Upper lobe of right lung (tissue), 1 donor: ENCODE results near the gene ST14. TPM values are rescaled to one million over a fixed set of nuclear protein-coding genes. Genes with fewer than 3 reads are reported as not detected.

Experiments
- ATAC-seq: fragments of 200-7000 bp; cut with Tn5 transposase; one replicate; pipeline ENCODE4 v1.9.1; 2020; ENCODE audit warnings: mild to moderate bottlenecking, moderate library complexity
- DNase-seq: peaks from one replicate; pipeline ENCODE4 v3.0.0-alpha.2; 2020
- H3K27ac ChIP-seq: fragments of 200-600 bp; one replicate; pipeline ENCODE4 v1.8.0; 2022
- H3K27me3 ChIP-seq: fragments of 200-600 bp; one replicate; pipeline ENCODE4 v1.8.0; 2022; ENCODE audit warnings: mild to moderate bottlenecking
- H3K36me3 ChIP-seq: fragments of 200-600 bp; one replicate; pipeline ENCODE4 v1.8.0; 2022
- H3K4me1 ChIP-seq: fragments of 200-600 bp; one replicate; pipeline ENCODE4 v1.8.0; 2022
- H3K4me3 ChIP-seq: fragments of 200-600 bp; one replicate; pipeline ENCODE4 v1.8.0; 2022; ENCODE audit warnings: mild to moderate bottlenecking
- H3K9me3 ChIP-seq: fragments of 200-600 bp; one replicate; pipeline ENCODE4 v1.8.0; 2022
- intact Hi-C: fragments of 100-400 bp; cut with DNase I; formaldehyde crosslinking; loops from one replicate; pipeline ENCODE4 v1.11.0; 2022
- total RNA-seq: library from RNA; stranded (reverse); fragmentation: NEBNext Ultra II Directional; extraction: Animal tissue kit (Norgen Biotek cat#: 25700); gene quantifications from one replicate; pipeline ENCODE4 v1.2.1, GENCODE V29; 2021
- TF ChIP-seq, protein P1 (sequence below): fragments of 200-600 bp; IDR thresholded peaks from one replicate; pipeline ENCODE4 v1.8.0; 2022; ENCODE audit warnings: antibody characterized with exemption
- donor health status: DM: no; HTN: yes; CAD: no; lungs with severe emphysema.

Gene ST14
- total RNA-seq, 1 donor from 2014 or later = 59.1 TPM

GRCh38 chr11:130202818-130203689 lies 43.5 kb downstream of the ST14 start:
- DNase-seq (peak; percentile 58), ATAC-seq (peak; percentile 36)
- no peaks in the 10 kb centered on the region for H3K9me3 ChIP-seq
- no peak overlapping the region for H3K4me3 ChIP-seq
- H3K27me3 ChIP-seq = no peaks in the 10 kb centered on the region
- no peaks in the 10 kb centered on the region for H3K4me1 ChIP-seq
- intact Hi-C loops = no loop called here
- TF ChIP-seq, protein P1, sequence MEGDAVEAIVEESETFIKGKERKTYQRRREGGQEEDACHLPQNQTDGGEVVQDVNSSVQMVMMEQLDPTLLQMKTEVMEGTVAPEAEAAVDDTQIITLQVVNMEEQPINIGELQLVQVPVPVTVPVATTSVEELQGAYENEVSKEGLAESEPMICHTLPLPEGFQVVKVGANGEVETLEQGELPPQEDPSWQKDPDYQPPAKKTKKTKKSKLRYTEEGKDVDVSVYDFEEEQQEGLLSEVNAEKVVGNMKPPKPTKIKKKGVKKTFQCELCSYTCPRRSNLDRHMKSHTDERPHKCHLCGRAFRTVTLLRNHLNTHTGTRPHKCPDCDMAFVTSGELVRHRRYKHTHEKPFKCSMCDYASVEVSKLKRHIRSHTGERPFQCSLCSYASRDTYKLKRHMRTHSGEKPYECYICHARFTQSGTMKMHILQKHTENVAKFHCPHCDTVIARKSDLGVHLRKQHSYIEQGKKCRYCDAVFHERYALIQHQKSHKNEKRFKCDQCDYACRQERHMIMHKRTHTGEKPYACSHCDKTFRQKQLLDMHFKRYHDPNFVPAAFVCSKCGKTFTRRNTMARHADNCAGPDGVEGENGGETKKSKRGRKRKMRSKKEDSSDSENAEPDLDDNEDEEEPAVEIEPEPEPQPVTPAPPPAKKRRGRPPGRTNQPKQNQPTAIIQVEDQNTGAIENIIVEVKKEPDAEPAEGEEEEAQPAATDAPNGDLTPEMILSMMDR = no peak
- H3K27ac ChIP-seq = no peak overlapping the region
- peaks cover 6% of the 10 kb centered on the region for H3K36me3 ChIP-seq

DNA sequence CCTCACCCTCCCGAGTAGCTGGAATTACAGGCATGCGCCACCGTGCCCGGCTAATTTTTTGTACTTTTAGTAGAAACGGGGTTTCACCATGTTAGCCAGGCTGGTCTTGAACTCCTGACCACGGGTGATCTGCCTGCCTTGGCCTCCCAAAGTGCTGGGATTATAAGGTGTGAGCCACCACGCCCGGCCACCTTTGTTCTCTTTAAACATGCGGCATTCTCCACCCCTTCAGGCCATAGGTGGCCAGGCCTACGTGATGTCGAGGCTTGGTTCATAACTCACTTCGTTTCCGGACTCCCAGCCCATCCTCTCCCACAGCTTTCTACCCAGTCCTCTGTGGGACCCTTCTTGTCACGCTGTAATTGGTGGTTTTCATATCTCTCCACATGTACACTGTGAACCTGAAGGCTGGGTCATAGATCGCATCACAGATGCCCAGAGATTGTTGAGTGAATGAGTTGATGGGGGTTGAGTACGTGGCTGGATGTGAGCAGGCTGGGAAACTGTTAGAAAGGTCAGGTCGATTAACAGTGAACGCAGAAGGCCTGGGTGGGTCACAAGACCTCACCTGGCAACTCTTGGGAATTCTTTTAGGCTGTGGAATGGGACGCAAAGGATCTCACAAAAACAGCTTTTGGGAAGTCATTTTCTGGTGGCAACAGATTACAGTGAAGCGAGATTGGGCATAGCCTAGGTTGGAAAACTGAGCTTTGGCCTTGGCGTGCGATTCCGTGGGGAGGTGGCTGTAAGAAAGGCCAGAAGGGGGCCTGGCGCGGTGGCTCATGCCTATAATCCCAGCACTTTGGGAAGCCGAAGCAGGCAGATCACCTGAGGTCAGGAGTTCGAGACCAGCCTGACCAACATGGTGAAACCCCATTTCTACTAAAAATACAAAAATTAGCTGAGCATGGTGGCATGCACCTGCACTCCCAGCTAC lies 44.5 kb downstream of the ST14 start:
- Histone ChIP-seq H3K4me1 (no peaks in the 10 kb centered on the region), H3K9me3 (no peaks in the 10 kb centered on the region), H3K27me3 (no peaks in the 10 kb centered on the region), H3K4me3 (no peak overlapping the region), H3K36me3 (peaks cover 3% of the 10 kb centered on the region), H3K27ac (no peak overlapping the region)
- peak; percentile 31 for DNase-seq
- ATAC-seq = no peak
- TF ChIP-seq, protein P1 = no peak
- intact Hi-C loops = no loop called here

DNA sequence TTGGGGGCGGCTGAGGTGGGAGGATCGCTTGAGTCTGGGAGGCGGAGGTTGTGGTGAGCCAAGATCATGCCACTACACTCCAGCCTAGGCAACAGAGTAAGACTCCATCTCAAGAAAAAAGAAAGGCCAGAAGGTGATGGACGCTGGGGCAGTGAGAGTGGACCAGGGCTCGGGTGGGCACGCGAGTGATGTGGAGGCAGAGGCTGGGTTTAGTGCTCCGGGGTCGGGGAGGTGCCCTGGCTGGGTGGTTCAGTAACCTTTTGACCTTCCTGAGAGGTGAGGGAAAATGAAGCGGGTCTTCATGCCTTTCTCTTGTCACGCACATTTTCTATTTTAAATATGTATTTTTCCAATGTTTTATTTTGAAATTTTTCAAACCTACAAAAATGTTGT lies 45.1 kb downstream of the ST14 start:
- TF ChIP-seq, protein P1 = no peak
- H3K4me1 ChIP-seq = no peaks in the 10 kb centered on the region
- H3K27me3 ChIP-seq = no peaks in the 10 kb centered on the region
- ATAC-seq = no peak
- H3K4me3 ChIP-seq = no peak overlapping the region
- no peak overlapping the region for H3K27ac ChIP-seq
- intact Hi-C loops = no loop called here
- DNase-seq = peak; percentile 37
- H3K36me3 ChIP-seq = no peaks in the 10 kb centered on the region
- no peaks in the 10 kb centered on the region for H3K9me3 ChIP-seq

DNA sequence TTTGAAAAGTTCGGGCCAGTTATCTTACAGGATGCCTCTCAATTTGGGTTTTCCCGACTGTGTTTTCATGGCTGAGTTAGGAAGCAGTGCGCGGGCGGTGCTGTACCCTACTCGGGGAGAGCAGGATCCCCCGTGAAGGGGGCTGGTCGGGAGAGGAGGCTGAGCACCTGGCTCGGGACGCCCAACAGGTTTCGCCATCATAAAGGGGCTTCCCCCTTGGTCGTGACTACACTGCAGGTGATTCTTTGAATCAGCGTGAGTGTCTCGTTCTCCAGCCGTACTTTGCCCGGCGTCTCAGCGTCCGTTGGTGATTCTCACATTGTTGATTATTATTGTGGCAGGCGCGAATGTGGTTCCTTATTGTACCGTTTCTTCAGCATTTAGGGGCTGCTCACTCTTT lies 46.6 kb downstream of the ST14 start:
- intact Hi-C loops = no loop called here
- no peaks in the 10 kb centered on the region for H3K9me3 ChIP-seq
- ATAC-seq = no peak
- H3K36me3 ChIP-seq = no peaks in the 10 kb centered on the region
- H3K27ac ChIP-seq = no peak overlapping the region
- DNase-seq = peak; percentile 61
- H3K27me3 ChIP-seq = no peaks in the 10 kb centered on the region
- H3K4me1 ChIP-seq = no peaks in the 10 kb centered on the region
- TF ChIP-seq, protein P1 = no peak
- H3K4me3 ChIP-seq = no peak overlapping the region

DNA sequence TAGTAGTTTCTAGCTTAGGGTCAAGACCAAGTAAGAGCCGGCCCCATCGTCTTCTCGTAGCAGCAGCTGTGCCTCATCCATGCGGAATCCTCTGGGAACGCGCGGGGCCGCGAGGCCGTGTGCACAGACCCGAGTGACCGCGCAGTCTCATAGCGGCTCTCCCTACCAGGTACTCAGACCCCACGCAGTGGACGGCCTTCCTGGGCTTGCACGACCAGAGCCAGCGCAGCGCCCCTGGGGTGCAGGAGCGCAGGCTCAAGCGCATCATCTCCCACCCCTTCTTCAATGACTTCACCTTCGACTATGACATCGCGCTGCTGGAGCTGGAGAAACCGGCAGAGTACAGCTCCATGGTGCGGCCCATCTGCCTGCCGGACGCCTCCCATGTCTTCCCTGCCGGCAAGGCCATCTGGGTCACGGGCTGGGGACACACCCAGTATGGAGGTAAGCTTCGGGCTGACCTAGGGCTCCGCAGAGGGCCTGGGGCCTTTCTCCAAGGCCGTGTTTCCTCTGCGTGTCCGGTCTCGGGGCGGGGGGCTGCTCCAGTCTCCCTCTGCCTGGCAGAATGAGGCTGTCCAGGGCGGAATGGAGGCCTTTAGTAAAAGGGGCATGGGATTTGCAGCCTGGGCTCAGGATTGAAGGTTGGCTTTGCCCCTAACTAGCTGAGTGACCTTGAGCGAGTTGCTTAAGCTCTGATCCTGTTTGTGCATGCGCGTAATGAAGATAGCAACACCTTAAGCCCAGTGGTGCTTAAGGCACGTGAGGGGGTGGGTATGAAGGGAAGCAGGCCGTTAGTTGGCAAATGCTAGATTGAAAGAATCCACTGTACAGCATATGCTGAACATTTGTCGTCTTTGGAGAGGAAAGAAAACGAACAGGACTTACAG lies 48.9 kb downstream of the ST14 start:
- peak; percentile 61 for DNase-seq
- no peaks in the 10 kb centered on the region for H3K36me3 ChIP-seq
- no peak overlapping the region for H3K4me3 ChIP-seq
- no peaks in the 10 kb centered on the region for H3K9me3 ChIP-seq
- no peak overlapping the region for H3K27ac ChIP-seq
- TF ChIP-seq, protein P1 = no peak
- no peak for ATAC-seq
- no peaks in the 10 kb centered on the region for H3K27me3 ChIP-seq
- intact Hi-C loops = no loop called here
- peaks cover 8% of the 10 kb centered on the region for H3K4me1 ChIP-seq
